Skeletal muscle tissue (tissue), 5 donors: Measurements from ENCODE around the gene PABPC5. TPM values are rescaled to one million over a fixed set of nuclear protein-coding genes. Genes with fewer than 3 reads are reported as not detected.

Experiments used
- H3K27ac ChIP-seq: one replicate; pipeline ENCODE4 v1.7.0; 2013; ENCODE audit warnings: mild to moderate bottlenecking, low read depth, low read length, inconsistent platforms
- H3K27me3 ChIP-seq, 3 donors: one replicate each; pipeline ENCODE4 v1.7.0; 2013; ENCODE audit warnings: low read length in 3 of 3; ENCODE audit not compliant: control insufficient read depth in 3 of 3, insufficient read depth in 3 of 3
- H3K36me3 ChIP-seq, 3 donors: one replicate each; pipeline ENCODE4 v1.7.0; 2013; ENCODE audit warnings: low read length in 3 of 3; ENCODE audit not compliant: control insufficient read depth in 3 of 3, insufficient read depth in 3 of 3
- H3K4me1 ChIP-seq, 3 donors: one replicate each; pipeline ENCODE4 v1.7.0; 2013; ENCODE audit warnings: low read length in 3 of 3, mild to moderate bottlenecking in 3 of 3; ENCODE audit not compliant: control insufficient read depth in 3 of 3, insufficient read depth in 3 of 3
- H3K4me3 ChIP-seq, 3 donors: one replicate each; pipeline ENCODE4 v1.7.0; 2013; ENCODE audit warnings: low read length in 3 of 3
- H3K9ac ChIP-seq, 3 donors: one replicate each; pipeline ENCODE4 v1.7.0; 2013; ENCODE audit warnings: low read length in 3 of 3, mild to moderate bottlenecking in 3 of 3, moderate library complexity in 2 of 3, low read depth in 1 of 3
- H3K9me3 ChIP-seq, 3 donors: one replicate each; pipeline ENCODE4 v1.7.0; 2013; ENCODE audit warnings: low read length in 3 of 3; ENCODE audit not compliant: control insufficient read depth in 3 of 3
- small RNA-seq: library from RNA; depleted of rRNA; stranded (forward); fragments of <200 nt; gene quantifications from one replicate; pipeline ENCODE3, GENCODE V24; 2014
- total RNA-seq: library from RNA; depleted of rRNA; stranded (reverse); fragments of >200 nt; gene quantifications from one replicate; pipeline ENCODE4 v1.2.3, GENCODE V29; 2014
- donor health status: Osteomylitis.

The PABPC5 gene
- total RNA-seq, result 6.3 TPM

DNA sequence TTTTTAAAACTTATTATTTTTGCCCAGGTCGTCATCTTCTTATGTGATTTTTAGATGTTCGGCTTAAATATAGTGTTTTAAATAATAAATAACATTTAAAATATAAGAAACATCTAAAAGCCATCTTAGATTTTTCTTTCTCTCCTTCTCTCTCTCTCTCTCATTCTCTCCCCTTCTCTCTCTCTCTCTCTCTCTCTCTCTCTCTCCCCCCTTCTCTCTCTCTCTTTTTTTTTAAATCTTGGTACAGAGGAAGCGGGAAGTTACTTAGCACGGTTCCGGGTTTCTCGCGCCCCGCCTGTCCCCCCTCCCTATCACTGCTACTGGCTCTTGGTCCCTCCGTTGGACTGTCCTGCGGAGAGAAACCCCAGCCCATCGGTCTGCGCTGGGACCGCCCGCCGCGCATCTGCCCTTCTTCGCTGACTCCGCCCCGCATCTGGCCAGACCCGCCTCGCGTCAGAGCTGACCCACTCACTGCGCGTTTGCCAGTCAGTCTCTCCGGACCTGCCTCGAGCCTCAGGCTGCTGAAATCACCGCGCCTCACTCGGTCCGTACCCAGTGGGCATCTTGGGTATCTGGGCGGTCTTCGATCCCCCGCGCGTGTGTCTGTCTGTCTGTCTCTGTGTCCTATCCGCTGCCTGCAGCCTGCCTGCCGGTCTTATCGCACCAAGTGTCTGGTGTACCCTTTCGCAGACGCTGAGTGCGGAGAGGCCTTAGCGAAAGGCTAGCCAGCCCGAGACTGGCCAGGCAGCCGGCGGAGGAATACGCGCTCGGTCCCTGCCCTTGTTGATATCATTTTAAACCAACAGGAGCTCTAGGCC is at the start of gene PABPC5:
TSS of gene PABPC5 (plus strand) at position 489 of the 818 bp plus-strand sequence. CDS start 739 bp downstream, outside the sequence.
- peak within 1 kb of the TSS; percentile 46 to 70 (median 51) for H3K9ac ChIP-seq
- no peaks in the 10 kb centered on the region for H3K9me3 ChIP-seq
- H3K4me3 ChIP-seq, result peak within 1 kb of the TSS; percentile 63 to 66 (median 65)
- H3K27me3 ChIP-seq, result peaks cover 0 to 22% (median 0%) of the 10 kb centered on the region in 3 donors
- H3K27ac ChIP-seq, result peak within 1 kb of the TSS; percentile 70
- no peaks in the 10 kb centered on the region for H3K36me3 ChIP-seq
- peaks cover 0 to 6% (median 0%) of the 10 kb centered on the region in 3 donors for H3K4me1 ChIP-seq

- no peaks in the 10 kb centered on the region for H3K4me1 ChIP-seq
- no peaks in the 10 kb centered on the region for H3K36me3 ChIP-seq
- H3K27me3 ChIP-seq, result no peaks in the 10 kb centered on the region
- no peaks in the 10 kb centered on the region for H3K9me3 ChIP-seq
- no peak overlapping the region for H3K9ac ChIP-seq
- H3K27ac ChIP-seq, result no peak overlapping the region
- no peak overlapping the region for H3K4me3 ChIP-seq
These were observed 45.6 kb upstream of the PABPC5 start for GRCh38 chrX:91389026-91389425.

GRCh38 chrX:91414713-91415112 is 19.9 kb upstream of the PABPC5 start:
- no peaks in the 10 kb centered on the region for H3K4me1 ChIP-seq
- H3K27me3 ChIP-seq, result no peaks in the 10 kb centered on the region
- no peak overlapping the region for H3K9ac ChIP-seq
- H3K4me3 ChIP-seq, result no peak overlapping the region
- H3K27ac ChIP-seq, result no peak overlapping the region
- no peaks in the 10 kb centered on the region for H3K9me3 ChIP-seq
- H3K36me3 ChIP-seq, result no peaks in the 10 kb centered on the region

- Histone ChIP-seq H3K9me3 (no peaks in the 10 kb centered on the region), H3K4me1 (peaks cover 0 to 6% (median 0%) of the 10 kb centered on the region in 3 donors), H3K4me3 (peak overlapping the region; percentile 35 to 66 (median 65)), H3K9ac (peak overlapping the region; percentile 46 to 70 (median 51)), H3K27me3 (peaks cover 0 to 22% (median 0%) of the 10 kb centered on the region in 3 donors), H3K36me3 (no peaks in the 10 kb centered on the region), H3K27ac (peak overlapping the region; percentile 70)
These were observed 756 bp downstream of the PABPC5 start for GRCh38 chrX:91435395-91435794.

Small RNA genes within 50 kb of the gene (small RNA-seq; reads per million reads assigned to genes)
- not detected for gene AL662874.1
